Cardiac muscle cell (in vitro differentiated cells and primary cell): ENCODE data around the gene NECTIN2. TPM values are rescaled to one million over a fixed set of nuclear protein-coding genes. Genes with fewer than 3 reads are reported as not detected.
A peak's percentile ranks its signal among the peaks of the same experiment; 100 is the strongest.
"Not testable (repeated sequence)": the region's sequence is repeated elsewhere in the genome, so short reads cannot be mapped to it uniquely, and the experiment has no call there.

ENCODE experiments used
- DNase-seq, 2 donors: peaks; one replicate each; pipeline versions ENCODE4 v3.0.0 to v3.0.0-alpha.2; 2010 to 2017; ENCODE audit warnings: low read depth in 1 of 2, low spot score in 1 of 2
- H3K27ac ChIP-seq: fragments of 200-600 bp; sonication (generic); 2 replicates; pipeline ENCODE4 v1.5.1; 2016
- H3K27me3 ChIP-seq: fragments of 200-600 bp; sonication (generic); 2 replicates; pipeline ENCODE4 v1.6.0; 2016; ENCODE audit warnings: control low read depth
- H3K36me3 ChIP-seq: fragments of 200-600 bp; sonication (generic); 2 replicates; pipeline ENCODE4 v1.5.1; 2016; ENCODE audit warnings: control low read depth
- H3K4me1 ChIP-seq: fragments of 200-600 bp; sonication (generic); 2 replicates; pipeline ENCODE4 v1.8.1; 2017; ENCODE audit warnings: low read depth, mild to moderate bottlenecking, mixed run types
- H3K4me3 ChIP-seq: fragments of 200-600 bp; sonication (generic); 2 replicates; pipeline ENCODE4 v1.5.1; 2016; ENCODE audit warnings: mild to moderate bottlenecking
- H3K9me3 ChIP-seq: fragments of 200-600 bp; sonication (generic); 2 replicates; pipeline ENCODE4 v1.5.1; 2017; ENCODE audit warnings: low read depth, mild to moderate bottlenecking, control low read depth
- polyA plus RNA-seq: library from polyadenylated mRNA; unstranded; fragments of >200 nt; fragmentation: Nextera tagmentation; extraction: Ambion mirVana; gene quantifications from 2 replicates; pipeline ENCODE4 v1.2.1, GENCODE V29; 2016
- total RNA-seq: library from RNA; depleted of rRNA; stranded (reverse); fragments of >200 nt; gene quantifications from 2 replicates; pipeline ENCODE4 v1.2.3, GENCODE V29; 2016
- TF ChIP-seq, protein P1 (sequence below): IDR thresholded peaks from 2 replicates; pipeline ENCODE4 v1.5.1; 2012; ENCODE audit warnings: low read depth, mild to moderate bottlenecking, low read length

The NECTIN2 gene
- total and polyA plus RNA-seq, 2 experiments from 2014 or later, result 144 to 156 TPM

GRCh38 chr19:44908836-44909261 is 62.8 kb downstream of the NECTIN2 start:
- H3K36me3 ChIP-seq, result no peaks in the 10 kb centered on the region
- no peaks in the 10 kb centered on the region for H3K4me1 ChIP-seq
- no peak overlapping the region for H3K4me3 ChIP-seq
- H3K27me3 ChIP-seq, result no peaks in the 10 kb centered on the region
- no peaks in the 10 kb centered on the region for H3K9me3 ChIP-seq
- no peak for DNase-seq
- no peak overlapping the region for H3K27ac ChIP-seq
- TF ChIP-seq, protein P1, sequence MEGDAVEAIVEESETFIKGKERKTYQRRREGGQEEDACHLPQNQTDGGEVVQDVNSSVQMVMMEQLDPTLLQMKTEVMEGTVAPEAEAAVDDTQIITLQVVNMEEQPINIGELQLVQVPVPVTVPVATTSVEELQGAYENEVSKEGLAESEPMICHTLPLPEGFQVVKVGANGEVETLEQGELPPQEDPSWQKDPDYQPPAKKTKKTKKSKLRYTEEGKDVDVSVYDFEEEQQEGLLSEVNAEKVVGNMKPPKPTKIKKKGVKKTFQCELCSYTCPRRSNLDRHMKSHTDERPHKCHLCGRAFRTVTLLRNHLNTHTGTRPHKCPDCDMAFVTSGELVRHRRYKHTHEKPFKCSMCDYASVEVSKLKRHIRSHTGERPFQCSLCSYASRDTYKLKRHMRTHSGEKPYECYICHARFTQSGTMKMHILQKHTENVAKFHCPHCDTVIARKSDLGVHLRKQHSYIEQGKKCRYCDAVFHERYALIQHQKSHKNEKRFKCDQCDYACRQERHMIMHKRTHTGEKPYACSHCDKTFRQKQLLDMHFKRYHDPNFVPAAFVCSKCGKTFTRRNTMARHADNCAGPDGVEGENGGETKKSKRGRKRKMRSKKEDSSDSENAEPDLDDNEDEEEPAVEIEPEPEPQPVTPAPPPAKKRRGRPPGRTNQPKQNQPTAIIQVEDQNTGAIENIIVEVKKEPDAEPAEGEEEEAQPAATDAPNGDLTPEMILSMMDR, result no peak

DNA sequence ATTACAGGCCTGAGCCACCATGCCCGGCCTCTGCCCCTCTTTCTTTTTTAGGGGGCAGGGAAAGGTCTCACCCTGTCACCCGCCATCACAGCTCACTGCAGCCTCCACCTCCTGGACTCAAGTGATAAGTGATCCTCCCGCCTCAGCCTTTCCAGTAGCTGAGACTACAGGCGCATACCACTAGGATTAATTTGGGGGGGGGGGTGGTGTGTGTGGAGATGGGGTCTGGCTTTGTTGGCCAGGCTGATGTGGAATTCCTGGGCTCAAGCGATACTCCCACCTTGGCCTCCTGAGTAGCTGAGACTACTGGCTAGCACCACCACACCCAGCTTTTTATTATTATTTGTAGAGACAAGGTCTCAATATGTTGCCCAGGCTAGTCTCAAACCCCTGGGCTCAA is 63.7 kb downstream of the NECTIN2 start:
- TF ChIP-seq, protein P1, result no peak
- H3K27me3 ChIP-seq, result no peaks in the 10 kb centered on the region
- no peak for DNase-seq
- no peak overlapping the region for H3K4me3 ChIP-seq
- peaks cover 4% of the 10 kb centered on the region for H3K4me1 ChIP-seq
- H3K9me3 ChIP-seq, result no peaks in the 10 kb centered on the region
- no peaks in the 10 kb centered on the region for H3K36me3 ChIP-seq
- no peak overlapping the region for H3K27ac ChIP-seq

GRCh38 chr19:44911896-44912295 is 65.8 kb downstream of the NECTIN2 start:
- not testable (repeated sequence) for DNase-seq, H3K27me3 ChIP-seq

GRCh38 chr19:44912854-44913253 is 66.8 kb downstream of the NECTIN2 start:
- peak in 1 of 2 donors; percentile 79 for DNase-seq
- Histone ChIP-seq H3K4me3 (no peak overlapping the region), H3K9me3 (no peaks in the 10 kb centered on the region)

More at GRCh38 chr19:44911896-44912295, 65.8 kb downstream of the NECTIN2 start:
- H3K36me3 ChIP-seq, H3K4me1 ChIP-seq, H3K4me3 ChIP-seq, H3K9me3 ChIP-seq, H3K27ac ChIP-seq: not testable (repeated sequence)

GRCh38 chr19:44913512-44914432 is 67.7 kb downstream of the NECTIN2 start:
- H3K27ac ChIP-seq, DNase-seq, H3K27me3 ChIP-seq, H3K9me3 ChIP-seq, H3K4me1 ChIP-seq, H3K4me3 ChIP-seq, H3K36me3 ChIP-seq: not testable (repeated sequence)

More at GRCh38 chr19:44912854-44913253, 66.8 kb downstream of the NECTIN2 start:
- TF ChIP-seq, protein P1, result no peak
- Histone ChIP-seq H3K4me1 (peaks cover 4% of the 10 kb centered on the region), H3K27me3 (no peaks in the 10 kb centered on the region), H3K27ac (no peak overlapping the region), H3K36me3 (no peaks in the 10 kb centered on the region)

DNA sequence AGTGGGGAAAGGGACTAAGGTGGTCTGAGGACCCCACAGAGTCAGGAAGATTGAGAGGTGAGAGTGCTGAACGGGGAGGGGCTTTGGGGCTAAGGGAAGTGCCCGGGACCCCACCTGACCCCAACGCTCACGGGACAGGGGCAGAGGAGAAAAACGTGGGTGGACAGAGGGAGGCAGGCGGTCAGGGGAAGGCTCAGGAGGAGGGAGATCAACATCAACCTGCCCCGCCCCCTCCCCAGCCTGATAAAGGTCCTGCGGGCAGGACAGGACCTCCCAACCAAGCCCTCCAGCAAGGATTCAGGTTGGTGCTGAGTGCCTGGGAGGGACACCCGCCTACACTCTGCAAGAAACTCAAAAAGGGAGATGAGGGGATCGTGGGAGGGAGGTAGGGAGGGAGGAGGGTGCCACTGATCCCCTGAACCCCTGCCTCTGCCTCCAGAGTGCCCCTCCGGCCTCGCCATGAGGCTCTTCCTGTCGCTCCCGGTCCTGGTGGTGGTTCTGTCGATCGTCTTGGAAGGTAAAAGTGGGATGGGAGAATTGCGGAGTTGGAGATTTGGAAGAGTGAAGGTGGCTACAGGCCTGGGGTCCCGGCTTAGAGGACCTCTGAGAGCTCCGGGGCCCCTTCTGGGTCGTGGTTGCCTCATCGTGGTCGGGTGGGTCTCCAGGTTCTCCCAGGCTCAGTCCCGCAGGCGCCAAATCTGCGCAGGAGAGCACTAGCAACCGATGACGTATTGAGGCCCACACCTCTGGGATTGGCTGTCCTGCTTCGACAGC is 68.5 kb downstream of the NECTIN2 start, which contains the start of gene APOC1:
APOC1 (plus strand) TSS at position 176 of the 774 bp plus-strand sequence; CDS start at position 460, 284 bp downstream.
- H3K27me3 ChIP-seq, H3K9me3 ChIP-seq, H3K27ac ChIP-seq, H3K36me3 ChIP-seq, H3K4me1 ChIP-seq: not testable (repeated sequence)
- peak within 1 kb of the TSS; percentile 48 for H3K4me3 ChIP-seq
- peak; percentile 88 to 91 for DNase-seq
